CD4-positive, alpha-beta T cell (primary cell): ENCODE results near the gene GPX3. TPM values are rescaled to one million over a fixed set of nuclear protein-coding genes. Genes with fewer than 3 reads are reported as not detected.

ENCODE experiments used
- ATAC-seq: fragments of 200-7000 bp; cut with Tn5 transposase; one replicate; pipeline ENCODE4 v1.10.0; 2022; ENCODE audit warnings: mild to moderate bottlenecking; ENCODE audit not compliant: poor library complexity
- CTCF ChIA-PET: fragments of 350-600 bp; sonication (Branson Sonifier 250); formaldehyde crosslinking; loops from one replicate; lab custom pipeline; 2021; ENCODE audit warnings: antibody characterized with exemption, inconsistent platforms; lab: Charles Lee
- POLR2A ChIA-PET: fragments of 350-600 bp; sonication (Branson Sonifier 250); formaldehyde crosslinking; loops from one replicate; lab custom pipeline; 2021; ENCODE audit warnings: antibody characterized with exemption, inconsistent platforms; lab: Charles Lee
- DNase-seq, 14 experiments: peaks; one replicate each; pipeline ENCODE4 v3.0.0-alpha.2; 2013 to 2020; ENCODE audit warnings: mixed read lengths in 2 of 14
- H3K27ac ChIP-seq, 2 donors: one replicate each; pipeline versions ENCODE4 v1.5.1 to v1.7.0; 2013; ENCODE audit warnings: low read length in 2 of 2, low read depth in 1 of 2, mild to moderate bottlenecking in 1 of 2
- H3K27me3 ChIP-seq, 2 experiments: 1 replicate in 1 of 2; 2 replicates in 1 of 2; pipeline versions ENCODE4 v1.6.1 to v1.7.0; 2013; ENCODE audit warnings: low read length in 2 of 2, control low read depth in 1 of 2, mild to moderate bottlenecking in 1 of 2, moderate library complexity in 1 of 2; ENCODE audit not compliant: insufficient read depth in 2 of 2, control insufficient read depth in 1 of 2
- H3K36me3 ChIP-seq: one replicate; pipeline ENCODE4 v1.6.1; 2013; ENCODE audit warnings: low read length, control low read depth; ENCODE audit not compliant: insufficient read depth
- H3K4me1 ChIP-seq: one replicate; pipeline ENCODE4 v1.6.1; 2013; ENCODE audit warnings: low read length, control low read depth; ENCODE audit not compliant: insufficient read depth
- H3K4me3 ChIP-seq: one replicate; pipeline ENCODE4 v1.5.1; 2013; ENCODE audit warnings: mild to moderate bottlenecking, low read length, moderate library complexity
- H3K9me3 ChIP-seq, 2 experiments: 1 replicate in 1 of 2; 2 replicates in 1 of 2; pipeline versions ENCODE4 v1.6.1 to v1.7.0; 2013; ENCODE audit warnings: low read length in 2 of 2, mild to moderate bottlenecking in 2 of 2, control low read depth in 1 of 2, moderate library complexity in 1 of 2; ENCODE audit not compliant: control insufficient read depth in 1 of 2, insufficient read depth in 1 of 2
- H3K27ac Mint-ChIP-seq: one replicate; pipeline ENCODE4 v1.8.0; 2020; ENCODE audit warnings: mixed read lengths
- H3K27me3 Mint-ChIP-seq: one replicate; pipeline ENCODE4 v1.8.0; 2021; ENCODE audit warnings: mixed read lengths
- H3K36me3 Mint-ChIP-seq: one replicate; pipeline ENCODE4 v1.8.0; 2021; ENCODE audit warnings: low read depth, mixed read lengths
- H3K4me1 Mint-ChIP-seq: one replicate; pipeline ENCODE4 v1.8.0; 2021; ENCODE audit warnings: low read depth, mixed read lengths
- H3K4me3 Mint-ChIP-seq: one replicate; pipeline ENCODE4 v1.8.0; 2020; ENCODE audit warnings: mild to moderate bottlenecking, mixed read lengths
- H3K9me3 Mint-ChIP-seq: one replicate; pipeline ENCODE4 v1.8.0; 2020; ENCODE audit warnings: mixed read lengths
- CTCF ChIP-seq: fragments of 200-600 bp; IDR thresholded peaks from one replicate; pipeline ENCODE4 v1.8.0; 2022; ENCODE audit warnings: antibody characterized with exemption, mild to moderate bottlenecking
- intact Hi-C, 2 experiments: fragments of 100-400 bp; cut with DNase I in 1 of 2; cut with micrococcal nuclease in 1 of 2; formaldehyde crosslinking; loops; one replicate each; pipeline versions ENCODE4 v1.15.1 to v1.9.0; 2023 to 2025; cut with DNase I, micrococcal nuclease
- total RNA-seq, 174 experiments: library from RNA in 2 of 174; stranded (reverse) in 2 of 174; gene quantifications; one replicate each; pipeline ENCODE4 v1.2.3 and lab custom pipeline; 2021 to 2026

The GPX3 gene
- total RNA-seq, 2 experiments from 2014 or later, result 0.58 TPM; not detected in 1

DNA sequence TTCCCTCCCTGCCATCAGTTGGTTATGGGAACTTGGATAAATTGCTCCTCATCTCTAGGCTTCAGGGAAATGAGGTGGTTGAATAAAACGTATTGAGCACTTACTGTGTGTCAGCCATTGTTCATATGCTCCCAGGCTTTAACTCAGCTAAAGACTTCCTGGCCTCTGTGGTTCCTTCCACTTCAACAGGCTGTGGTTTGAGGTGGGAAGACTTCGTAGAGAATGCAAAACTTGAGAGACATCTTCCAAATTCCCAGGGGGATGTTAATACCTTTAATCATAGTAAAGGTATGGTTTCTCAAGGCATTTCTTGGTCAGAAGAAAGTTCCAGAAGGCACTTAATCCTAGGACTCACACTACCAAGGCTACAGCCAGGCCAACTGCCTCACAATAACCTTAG is 1.5 kb upstream of the GPX3 start:
- Mint-ChIP-seq H3K36me3 (no peaks in the 10 kb centered on the region), H3K4me1 (peaks cover 39% of the 10 kb centered on the region), H3K27me3 (no peaks in the 10 kb centered on the region), H3K27ac (no peak overlapping the region), H3K9me3 (no peaks in the 10 kb centered on the region), H3K4me3 (no peak overlapping the region)
- CTCF ChIA-PET, result no interaction called here
- Histone ChIP-seq H3K4me3 (no peak overlapping the region), H3K27me3 (no peaks in the 10 kb centered on the region), H3K4me1 (peaks cover 16% of the 10 kb centered on the region), H3K27ac (no peak overlapping the region), H3K9me3 (no peaks in the 10 kb centered on the region), H3K36me3 (no peaks in the 10 kb centered on the region)
- TF ChIP-seq CTCF, result no peak
- no peak for ATAC-seq
- POLR2A ChIA-PET, result no interaction called here
- intact Hi-C loops, result no loop called here
- DNase-seq, result no peak

DNA sequence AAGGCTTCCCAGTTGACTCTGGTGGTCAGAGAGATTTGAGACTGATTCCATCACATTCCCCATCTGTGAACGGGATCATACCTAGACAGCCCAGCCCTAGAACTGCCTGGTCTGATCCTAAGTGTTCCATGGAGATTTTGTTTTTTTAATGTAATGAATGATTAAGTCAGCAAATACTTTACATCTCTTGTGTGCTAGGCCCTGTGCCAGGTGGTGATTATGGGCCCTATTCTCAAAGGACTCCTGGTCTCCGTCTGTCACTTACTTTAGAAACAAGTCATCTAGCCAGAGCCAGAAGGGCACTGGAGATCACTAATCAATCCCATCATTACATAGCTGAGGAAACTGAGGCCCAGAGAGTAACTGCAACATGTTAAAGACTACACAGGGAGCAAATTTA is 1.1 kb upstream of the GPX3 start:
- H3K36me3 Mint-ChIP-seq, result no peaks in the 10 kb centered on the region
- TF ChIP-seq CTCF, result no peak
- CTCF ChIA-PET, result no interaction called here
- H3K27ac Mint-ChIP-seq, result no peak overlapping the region
- H3K27me3 ChIP-seq, result no peaks in the 10 kb centered on the region
- H3K9me3 ChIP-seq, result no peaks in the 10 kb centered on the region
- DNase-seq (no peak), ATAC-seq (no peak)
- no peaks in the 10 kb centered on the region for H3K36me3 ChIP-seq
- no peak overlapping the region for H3K4me3 ChIP-seq
- H3K9me3 Mint-ChIP-seq, result no peaks in the 10 kb centered on the region
- intact Hi-C loops, result no loop called here
- no peak overlapping the region for H3K4me3 Mint-ChIP-seq
- peaks cover 16% of the 10 kb centered on the region for H3K4me1 ChIP-seq
- no peak overlapping the region for H3K27ac ChIP-seq
- no peaks in the 10 kb centered on the region for H3K27me3 Mint-ChIP-seq
- POLR2A ChIA-PET, result no interaction called here
- peaks cover 39% of the 10 kb centered on the region for H3K4me1 Mint-ChIP-seq

DNA sequence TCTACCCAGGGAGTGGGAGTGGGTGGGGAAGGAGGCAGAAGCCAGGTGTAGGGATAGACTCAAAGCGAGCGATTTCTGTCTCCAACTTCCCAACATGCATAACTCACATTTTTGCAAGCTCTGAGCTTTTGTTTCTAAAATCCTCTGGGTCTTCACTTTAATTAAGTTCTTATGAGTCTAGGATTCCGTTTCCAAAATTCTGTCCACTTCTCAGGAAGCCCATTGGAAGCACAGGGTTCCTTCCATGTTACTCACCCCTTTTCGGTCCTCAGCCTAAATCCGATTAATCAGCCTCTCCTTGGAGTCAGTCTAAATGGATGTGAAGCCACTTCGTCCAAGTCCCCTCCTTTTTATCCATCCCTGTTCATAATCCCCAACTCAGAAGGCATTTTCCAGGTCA is 1.4 kb downstream of the GPX3 start:
- Mint-ChIP-seq H3K27me3 (no peaks in the 10 kb centered on the region), H3K9me3 (no peaks in the 10 kb centered on the region), H3K4me1 (peaks cover 39% of the 10 kb centered on the region), H3K4me3 (no peak overlapping the region), H3K27ac (no peak overlapping the region), H3K36me3 (peaks cover 3% of the 10 kb centered on the region)
- H3K4me1 ChIP-seq, result peaks cover 16% of the 10 kb centered on the region
- no peak overlapping the region for H3K4me3 ChIP-seq
- DNase-seq (no peak), ATAC-seq (no peak)
- H3K9me3 ChIP-seq, result no peaks in the 10 kb centered on the region
- H3K27me3 ChIP-seq, result no peaks in the 10 kb centered on the region
- intact Hi-C loops, result no loop called here
- ChIA-PET POLR2A (no interaction called here), CTCF (interaction anchor here (0.6 kb wide), 1 partner anchor 203 kb away, joined by 5 read pairs; no protein-coding TSS in a partner anchor)
- peaks cover 3% of the 10 kb centered on the region for H3K36me3 ChIP-seq
- H3K27ac ChIP-seq, result no peak overlapping the region
- no peak for TF ChIP-seq CTCF
